Heart right ventricle (tissue), 16 donors: Measurements from ENCODE around the gene JADE1. TPM values are rescaled to one million over a fixed set of nuclear protein-coding genes. Genes with fewer than 3 reads are reported as not detected.

Experiments used
- ATAC-seq, 8 donors: fragments of 200-7000 bp; cut with Tn5 transposase; one replicate each; pipeline ENCODE4 v1.9.1; 2020; ENCODE audit warnings: mild to moderate bottlenecking in 8 of 8, moderate library complexity in 8 of 8, moderate number of reproducible peaks in 1 of 8
- DNase-seq, 2 donors: peaks; one replicate each; pipeline ENCODE4 v3.0.0-alpha.2; 2020
- H3K27ac ChIP-seq, 10 donors: fragments of 200-600 bp; sonication (generic) in 2 of 10; one replicate each; pipeline versions ENCODE4 v1.5.0 to v1.8.0; 2020 to 2022; ENCODE audit warnings: mild to moderate bottlenecking in 3 of 10
- H3K27me3 ChIP-seq, 7 donors: fragments of 200-600 bp; one replicate each; pipeline ENCODE4 v1.8.0; 2021 to 2022; ENCODE audit warnings: mild to moderate bottlenecking in 2 of 7
- H3K36me3 ChIP-seq, 9 donors: fragments of 200-600 bp; sonication (generic) in 1 of 9; one replicate each; pipeline versions ENCODE4 v1.5.0 to v1.8.0; 2020 to 2022; ENCODE audit warnings: mild to moderate bottlenecking in 2 of 9
- H3K4me1 ChIP-seq, 9 donors: fragments of 200-600 bp; sonication (generic) in 1 of 9; one replicate each; pipeline versions ENCODE4 v1.5.0 to v1.8.0; 2020 to 2022; ENCODE audit warnings: mild to moderate bottlenecking in 4 of 9
- H3K4me3 ChIP-seq, 10 donors: fragments of 200-600 bp; sonication (generic) in 2 of 10; one replicate each; pipeline versions ENCODE4 v1.5.0 to v1.8.0; 2020 to 2022; ENCODE audit warnings: mild to moderate bottlenecking in 7 of 10, moderate library complexity in 2 of 10
- H3K9me3 ChIP-seq, 11 donors: fragments of 200-600 bp in 10 of 11; sonication (generic) in 2 of 11; one replicate each; pipeline versions ENCODE4 v1.5.0 to v1.8.0; 2013 to 2022; ENCODE audit warnings: mild to moderate bottlenecking in 2 of 11, control low read depth in 1 of 11, moderate library complexity in 1 of 11
- WGBS, 2 donors: extraction: QIAGEN DNeasy Blood & Tissue Kit; methylation state at CpG; one replicate each; pipeline ENCODE4 v1.1.7; 2013; ENCODE audit warnings: inconsistent platforms in 1 of 2; 5-methylcytosine and 5-hydroxymethylcytosine counted together
- intact Hi-C, 10 donors: fragments of 100-400 bp; cut with DNase I; formaldehyde crosslinking; loops; one replicate each; pipeline versions ENCODE4 v1.11.1 to v1.14.2; 2022
- polyA plus RNA-seq, 2 donors: library from polyadenylated mRNA; stranded (reverse); fragments of 200-250 nt; gene quantifications; one replicate each; pipeline ENCODE4 v1.2.3, GENCODE V29; 2013
- total RNA-seq, 10 donors: library from RNA; stranded (reverse); fragmentation: NEBNext Ultra II Directional in 3 of 10; extraction: Animal tissue kit (Norgen Biotek cat#: 25700) in 3 of 10; gene quantifications; one replicate each; pipeline versions ENCODE4 v1.2.1 to v1.2.4, GENCODE V29; 2021 to 2023
- TF ChIP-seq, protein P1 (sequence below), 9 donors: fragments of 200-600 bp; sonication (generic) in 2 of 9; IDR thresholded peaks; one replicate each; pipeline versions ENCODE4 v1.5.0 to v1.8.0; 2021 to 2022; ENCODE audit warnings: antibody characterized with exemption in 9 of 9, mild to moderate bottlenecking in 5 of 9, moderate library complexity in 1 of 9
- donor health status: Arrhythmogenic right ventricular cardiomyopathy.
- donor health status: ischemic (EF 13 %, LVEDD 7.1; RV severe dilation, severe dysfunction).
- donor health status: healthy with polysubstance abuse.
- donor health status: DM: no; HTN: yes; CAD: no.
- donor health status: DM: no; HTN: no; CAD: no.
- donor health status: ischemic (EF 25% LVEDD 6.9; RV normal size, moderate dysfunction).
- donor health status: ischemic (EF 25% LVEDD 5.7; RV mildly dilated, moderate dysfunction).
- donor health status: healthy.
- donor health status: DM: yes; HTN: yes; CAD: no.
- donor health status: Ischemic cardiomyopathy.
- donor health status: ischemic (EF 35%, LVEDD 5.7; RV mildly dilated, moderate dysfunction).
- donor health status: nonischemic (EF 11% LVEDD 7.7; RV severe dilation, severe dysfunction).
- donor health status: DM: yes; HTN: yes; CAD: no.
- donor health status: PGD.
- donor health status: ischemic (EF 29% LVEDD 5.4; RV normal size, mild dysfunction).
- donor health status: nonischemic (EF 23%, LVEDD 6.1; RV moderate dilation, normal function).

Gene JADE1
- total and polyA plus RNA-seq, 12 donors: 12.1 to 32.3 (median 23.5) TPM

DNA sequence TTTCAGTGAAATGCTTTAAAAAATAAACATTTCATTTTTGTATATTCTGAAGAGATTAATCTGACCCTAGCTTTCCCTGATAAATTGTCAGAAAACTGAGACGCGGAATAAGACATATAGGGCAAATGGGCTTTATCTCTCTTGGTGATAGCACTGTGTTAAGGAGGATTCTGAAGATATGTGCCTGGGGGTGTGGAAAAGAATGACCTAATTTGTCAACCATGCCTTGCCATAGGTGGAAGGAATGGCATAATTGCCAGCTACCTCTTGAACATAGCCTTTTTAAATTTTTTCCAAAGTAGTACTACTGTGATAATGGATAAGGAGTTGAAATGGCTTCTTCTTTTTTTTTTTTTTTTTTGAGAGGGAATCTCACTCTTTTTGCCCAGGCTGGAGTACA, 11.7 kb downstream of the JADE1 start:
- ATAC-seq (no peak), DNase-seq (no peak)
- Histone ChIP-seq H3K4me1 (peaks cover 0 to 69% (median 49%) of the 10 kb centered on the region in 9 donors), H3K36me3 (peaks cover 0 to 3% (median 0%) of the 10 kb centered on the region in 9 donors), H3K4me3 (no peak overlapping the region), H3K27ac (no peak overlapping the region), H3K9me3 (no peaks in the 10 kb centered on the region), H3K27me3 (no peaks in the 10 kb centered on the region)
- 86 to 88% methylated on average over 2 of the region's 2 CpGs for WGBS, 2 donors
- intact Hi-C loops: no loop called here
- TF ChIP-seq, protein P1, sequence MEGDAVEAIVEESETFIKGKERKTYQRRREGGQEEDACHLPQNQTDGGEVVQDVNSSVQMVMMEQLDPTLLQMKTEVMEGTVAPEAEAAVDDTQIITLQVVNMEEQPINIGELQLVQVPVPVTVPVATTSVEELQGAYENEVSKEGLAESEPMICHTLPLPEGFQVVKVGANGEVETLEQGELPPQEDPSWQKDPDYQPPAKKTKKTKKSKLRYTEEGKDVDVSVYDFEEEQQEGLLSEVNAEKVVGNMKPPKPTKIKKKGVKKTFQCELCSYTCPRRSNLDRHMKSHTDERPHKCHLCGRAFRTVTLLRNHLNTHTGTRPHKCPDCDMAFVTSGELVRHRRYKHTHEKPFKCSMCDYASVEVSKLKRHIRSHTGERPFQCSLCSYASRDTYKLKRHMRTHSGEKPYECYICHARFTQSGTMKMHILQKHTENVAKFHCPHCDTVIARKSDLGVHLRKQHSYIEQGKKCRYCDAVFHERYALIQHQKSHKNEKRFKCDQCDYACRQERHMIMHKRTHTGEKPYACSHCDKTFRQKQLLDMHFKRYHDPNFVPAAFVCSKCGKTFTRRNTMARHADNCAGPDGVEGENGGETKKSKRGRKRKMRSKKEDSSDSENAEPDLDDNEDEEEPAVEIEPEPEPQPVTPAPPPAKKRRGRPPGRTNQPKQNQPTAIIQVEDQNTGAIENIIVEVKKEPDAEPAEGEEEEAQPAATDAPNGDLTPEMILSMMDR (IDR thresholded peaks at IDR 0.05): no peak

DNA sequence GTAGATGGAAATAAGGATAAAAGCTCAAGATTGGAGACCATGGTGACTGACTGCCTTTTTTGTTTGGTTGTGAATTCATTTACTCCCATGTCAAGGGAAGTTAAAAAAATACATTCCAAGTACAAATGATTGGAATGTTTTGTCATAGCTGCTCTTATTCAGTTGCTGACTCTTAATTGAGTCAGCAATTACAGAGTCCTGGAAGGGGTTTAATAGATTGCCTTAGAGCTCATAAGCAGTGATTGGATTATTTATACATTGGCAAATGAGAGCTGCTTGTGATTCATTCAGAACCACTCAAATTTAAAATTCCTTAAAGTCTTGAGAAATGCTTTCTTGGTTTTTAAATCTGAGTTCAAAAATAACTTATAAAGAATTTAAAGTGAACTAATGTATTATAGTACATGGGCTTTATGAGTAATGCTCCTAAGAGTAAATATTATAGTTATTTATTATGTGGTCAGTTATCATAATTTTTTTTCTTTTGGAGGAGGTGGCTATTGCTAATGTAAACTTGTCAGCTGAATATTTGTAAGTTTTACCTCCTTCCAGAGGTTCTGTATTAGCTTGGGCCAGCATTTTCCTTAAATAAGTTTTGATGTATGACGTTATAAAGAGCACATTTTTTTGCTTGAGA, 13.6 kb downstream of the JADE1 start:
- H3K9me3 ChIP-seq: no peaks in the 10 kb centered on the region
- intact Hi-C loops: no loop called here
- no peak overlapping the region for H3K4me3 ChIP-seq
- H3K4me1 ChIP-seq: peaks cover 3 to 82% (median 60%) of the 10 kb centered on the region in 9 donors
- no peaks in the 10 kb centered on the region for H3K27me3 ChIP-seq
- TF ChIP-seq, protein P1 (IDR thresholded peaks at IDR 0.05): no peak
- no peak for ATAC-seq
- DNase-seq: no peak
- no peaks in the 10 kb centered on the region for H3K36me3 ChIP-seq
- no peak overlapping the region for H3K27ac ChIP-seq
- WGBS, 2 donors: 53 to 63% methylated on average over 1 of the region's 1 CpG

DNA sequence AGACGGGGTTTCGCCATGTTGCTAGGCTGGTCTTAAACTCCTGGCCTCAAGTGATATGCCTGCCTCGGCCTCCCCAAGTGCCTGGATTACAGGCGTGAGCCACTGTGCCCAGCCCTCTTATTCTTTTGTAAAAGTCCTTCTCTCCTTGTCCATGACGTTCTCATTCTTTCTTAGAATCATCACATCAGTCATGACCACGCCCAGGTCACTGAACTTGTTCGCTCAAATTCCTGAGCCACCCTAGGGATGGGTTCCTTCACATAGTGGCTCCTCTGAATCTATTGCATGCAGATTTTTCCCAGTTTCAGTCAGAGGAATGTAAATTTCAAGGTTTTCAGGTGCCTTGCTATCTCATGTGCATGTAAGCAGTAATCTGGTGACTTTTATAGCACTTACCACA, 15.7 kb downstream of the JADE1 start:
- Histone ChIP-seq H3K9me3 (peaks cover 0 to 4% (median 0%) of the 10 kb centered on the region in 11 donors), H3K27ac (no peak overlapping the region), H3K36me3 (no peaks in the 10 kb centered on the region), H3K27me3 (no peaks in the 10 kb centered on the region), H3K4me1 (peaks cover 3 to 78% (median 48%) of the 10 kb centered on the region in 9 donors), H3K4me3 (no peak overlapping the region)
- intact Hi-C loops: no loop called here
- WGBS, 2 donors: 84 to 86% methylated on average over 7 of the region's 7 CpGs
- TF ChIP-seq, protein P1 (IDR thresholded peaks at IDR 0.05): no peak
- ATAC-seq (peak in 2 of 8 donors; percentile 26 to 33), DNase-seq (no peak)

DNA sequence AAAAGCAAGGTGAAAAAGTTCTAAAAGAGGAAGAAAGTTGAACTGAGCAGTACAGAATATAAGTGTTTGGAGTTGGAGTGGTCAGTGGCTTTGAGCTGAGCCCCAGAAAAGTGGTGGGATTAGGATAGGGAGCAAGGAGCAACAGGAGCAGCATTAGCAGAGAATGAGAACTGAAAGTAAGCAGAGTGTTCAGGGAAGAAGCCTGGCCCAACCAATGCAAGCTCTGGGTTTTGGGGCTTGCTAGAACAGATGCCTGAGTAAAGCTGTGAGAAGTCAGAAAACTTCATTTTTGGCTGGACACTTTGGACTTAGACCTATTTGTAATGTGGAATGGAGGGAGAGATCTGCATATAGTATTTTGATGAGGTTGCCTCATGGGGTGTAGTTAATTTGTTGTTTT, 17.8 kb downstream of the JADE1 start:
- ATAC-seq: no peak
- intact Hi-C loops: no loop called here
- H3K4me1 ChIP-seq: peaks cover 15 to 89% (median 59%) of the 10 kb centered on the region in 9 donors

More for the DNA sequence above, 17.8 kb downstream of the JADE1 start:
- Histone ChIP-seq H3K4me3 (no peak overlapping the region), H3K27ac (peak overlapping the region in 1 of 10 donors; percentile 11), H3K36me3 (peaks cover 0 to 8% (median 0%) of the 10 kb centered on the region in 9 donors), H3K9me3 (peaks cover 0 to 4% (median 0%) of the 10 kb centered on the region in 11 donors), H3K27me3 (no peaks in the 10 kb centered on the region)
- no peak for DNase-seq
- TF ChIP-seq, protein P1 (IDR thresholded peaks at IDR 0.05): no peak
